ENCODE measurements around the gene FOXB2. TPM values are rescaled to one million over a fixed set of nuclear protein-coding genes. Genes with fewer than 3 reads are reported as not detected.

Gene FOXB2
- total and polyA plus RNA-seq, 2 of the 8 experiments (the other 6 are each of a cell fraction or from before 2014, with no cell fraction given) = 0.15 to 0.22 TPM

DNA sequence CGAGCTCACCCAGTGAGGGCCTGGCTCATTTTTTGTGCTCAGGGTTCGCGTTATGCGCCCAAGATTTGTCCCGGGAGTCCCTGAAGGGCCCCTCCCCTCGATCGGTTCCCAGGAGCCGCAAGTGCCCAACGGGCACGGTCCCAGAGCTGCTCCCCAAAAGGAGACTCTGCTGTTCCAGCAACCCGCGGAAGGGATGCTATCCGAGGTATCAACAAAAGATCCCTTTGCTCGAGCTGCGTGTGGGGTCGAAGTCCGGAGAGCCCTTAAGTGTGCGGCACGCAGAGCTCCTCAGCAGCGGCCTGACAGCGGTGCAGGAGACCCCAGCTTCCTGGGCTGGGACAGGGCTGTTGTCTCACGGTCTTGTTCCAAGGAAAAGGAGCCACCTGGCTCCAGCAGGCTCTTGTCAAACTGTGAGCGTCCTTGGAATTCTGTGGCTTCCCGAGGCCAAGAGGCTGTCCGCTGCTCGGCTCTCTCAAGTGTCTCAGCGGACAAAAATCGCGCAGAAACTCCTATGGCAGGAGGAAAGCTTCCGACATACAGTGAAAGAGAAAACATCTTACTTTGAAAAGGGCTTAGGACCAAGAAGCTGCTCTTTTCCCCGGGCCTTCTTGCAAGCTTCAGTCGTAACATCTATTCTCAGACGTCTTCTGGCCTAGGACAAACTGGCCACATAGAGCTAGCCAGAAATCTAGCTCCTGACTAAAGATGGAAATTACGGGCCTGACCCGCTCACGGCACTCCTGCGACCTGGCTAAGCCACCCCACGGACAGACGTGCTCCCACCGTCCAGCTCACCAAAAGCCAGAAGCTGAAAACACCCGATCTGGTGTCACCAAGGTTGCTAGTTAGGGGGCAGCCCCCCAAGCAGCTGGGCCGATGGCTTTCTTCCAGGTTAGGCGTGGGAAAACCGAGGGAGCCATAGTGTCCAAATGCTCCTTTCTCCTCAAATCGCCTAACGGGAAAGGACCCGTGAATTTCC, 2.6 kb upstream of the FOXB2 start:
- H3K4me2 ChIP-seq (ENCODE audit: insufficient read depth in 1 of 2, low read depth in 2 of 2, low read length in 2 of 2) = peak overlapping the region; percentile 90 to 94
- peak overlapping the region; percentile 90 for H3K18ac ChIP-seq (ENCODE audit: extremely low read depth, low read length)
- ChIA-PET POLR2A (ENCODE audit: partially characterized antibody) (interaction anchor here (0.8 to 2.5 kb wide), 6 partner anchors 8 to 1280 kb away, joined by 3 to 8 read pairs (median 4); partner anchors contain the start of genes PRUNE2 and PSAT1), CTCF (ENCODE audit: partially characterized antibody) (interaction anchor here (0.7 to 3.9 kb wide), 18 partner anchors 9 to 440 kb away, joined by 3 to 34 read pairs (median 4); no protein-coding TSS in a partner anchor)
- no peak overlapping the region for H4K5ac ChIP-seq (ENCODE audit: insufficient read length, low read depth, low read length)
- WGBS, 2 experiments (ENCODE audit: extremely low coverage in 1 of 2, insufficient coverage in 1 of 2, insufficient read length in 1 of 2, insufficient replicate concordance in 2 of 2, low coverage in 1 of 2, low lambda C conversion rate in 2 of 2, missing lambda C conversion rate in 1 of 2) = 4% methylated on average over 47 of the region's 47 CpGs; no CpG with 5 or more reads in 1 of the 2 experiments
- peaks cover 43% of the 10 kb centered on the region for H3K23me2 ChIP-seq (ENCODE audit: low read depth, low read length)
- H3K4ac ChIP-seq (replicated peaks; ENCODE audit: insufficient read length, low read depth, low read length) = no peak overlapping the region
- peaks cover 0 to 9% (median 0%) of the 10 kb centered on the region in 4 experiments; a peak in 1 of 8 replicates for H3K36me3 ChIP-seq (ENCODE audit: control insufficient read depth in 2 of 4, insufficient read depth in 4 of 4, low read length in 3 of 4)
- peak overlapping the region; percentile 96; the same call in 1 of the 2 replicates for H2BK12ac ChIP-seq (ENCODE audit: low read depth, low read length)
- no peak overlapping the region for H4K91ac ChIP-seq (replicated peaks; ENCODE audit: insufficient read length, low read length)
- H3K14ac ChIP-seq (ENCODE audit: insufficient read length) = no peak overlapping the region
- no peaks in the 10 kb centered on the region for H3K79me1 ChIP-seq (ENCODE audit: low read depth, low read length)
- peak overlapping the region; percentile 36 to 65 (median 44) for H3K4me3 ChIP-seq (ENCODE audit: extremely low read depth in 1 of 4, insufficient read depth in 2 of 4, low read depth in 3 of 4, low read length in 4 of 4)
- no peak overlapping the region for H3K23ac ChIP-seq (ENCODE audit: insufficient read length)
- no peak overlapping the region for H3K56ac ChIP-seq (replicated peaks; ENCODE audit: insufficient read length, low read depth, low read length)
- no peak overlapping the region for H3K9ac ChIP-seq (replicated peaks in 1 of 4; ENCODE audit: extremely low read depth in 1 of 4, low read depth in 3 of 4, low read length in 3 of 4)
- H3K27me3 ChIP-seq (replicated peaks in 1 of 4; ENCODE audit: control insufficient read depth in 3 of 4, extremely low read depth in 1 of 4, insufficient read depth in 3 of 4, low read length in 3 of 4) = peaks cover 86 to 99% (median 96%) of the 10 kb centered on the region in 4 experiments
- no peak overlapping the region for H2BK120ac ChIP-seq (replicated peaks; ENCODE audit: low read depth, low read length)
- FAIRE-seq (no peak), DNase-seq (ENCODE audit: low read depth in 1 of 2, low spot score in 2 of 2) (peak in 1 of 2 experiments; percentile 73)
- 0 out of 2 replicates have a peak overlapping the region, but pooled peaks have one; percentile 22 for H4K8ac ChIP-seq (ENCODE audit: extremely low read depth, insufficient read depth, low read length)
- H3K27ac ChIP-seq (ENCODE audit: low read depth, low read length) = no peak overlapping the region
- H2BK15ac ChIP-seq (ENCODE audit: low read length) = peak overlapping the region; percentile 46; the same call in 1 of the 2 replicates
- H3K79me2 ChIP-seq (ENCODE audit: control insufficient read depth in 1 of 2, insufficient read depth in 2 of 2, low read length in 2 of 2) = no peaks in the 10 kb centered on the region
- peaks cover 15 to 53% (median 40%) of the 10 kb centered on the region in 4 experiments for H3K4me1 ChIP-seq (replicated peaks in 1 of 4; ENCODE audit: control insufficient read depth in 3 of 4, insufficient read depth in 4 of 4, low read length in 3 of 4)
- no peak overlapping the region for H2AK5ac ChIP-seq (ENCODE audit: low read depth, low read length)
- H2BK20ac ChIP-seq (ENCODE audit: low read length) = peak overlapping the region; percentile 86; the same call in 1 of the 2 replicates
- H3K9me3 ChIP-seq (ENCODE audit: insufficient read depth in 2 of 2, low read depth in 1 of 2, low read length in 1 of 2) = no peaks in the 10 kb centered on the region; a peak in 1 of 4 replicates
- H2BK5ac ChIP-seq (ENCODE audit: low read depth, low read length) = no peak overlapping the region
- peak overlapping the region; percentile 89; the same call in 1 of the 2 replicates for H2AFZ ChIP-seq (ENCODE audit: low read length)
- H4K20me1 ChIP-seq (replicated peaks in 1 of 2; ENCODE audit: control insufficient read depth in 1 of 2, insufficient read depth in 2 of 2, low read length in 2 of 2) = peaks cover 2 to 3% of the 10 kb centered on the region in 2 experiments
- TF ChIP-seq EZH2 (IDR thresholded peaks at IDR 0.05; ENCODE audit: low read depth, low read length, severe bottlenecking) (peak; percentile 68), NANOG (IDR thresholded peaks at IDR 0.05; ENCODE audit: insufficient read depth, low read depth, low read length, poor library complexity, severe bottlenecking) (no peak), KDM1A (IDR thresholded peaks at IDR 0.05; ENCODE audit: borderline replicate concordance, low read length) (no peak), RNF2 (IDR thresholded peaks at IDR 0.05; ENCODE audit: borderline replicate concordance, low read depth, low read length, missing control alignments, poor library complexity, severe bottlenecking) (peak; percentile 83), KDM4A (IDR thresholded peaks at IDR 0.05; ENCODE audit: low read depth, low read length, severe bottlenecking) (peak; percentile 41), SUZ12 (IDR thresholded peaks at IDR 0.05; ENCODE audit: low read length) (peak; percentile 85)
- TF ChIP-seq, protein P1, sequence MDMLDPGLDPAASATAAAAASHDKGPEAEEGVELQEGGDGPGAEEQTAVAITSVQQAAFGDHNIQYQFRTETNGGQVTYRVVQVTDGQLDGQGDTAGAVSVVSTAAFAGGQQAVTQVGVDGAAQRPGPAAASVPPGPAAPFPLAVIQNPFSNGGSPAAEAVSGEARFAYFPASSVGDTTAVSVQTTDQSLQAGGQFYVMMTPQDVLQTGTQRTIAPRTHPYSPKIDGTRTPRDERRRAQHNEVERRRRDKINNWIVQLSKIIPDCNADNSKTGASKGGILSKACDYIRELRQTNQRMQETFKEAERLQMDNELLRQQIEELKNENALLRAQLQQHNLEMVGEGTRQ (IDR thresholded peaks at IDR 0.05; ENCODE audit: low read length) = no peak

Measured in H1 (cell line).